ENCODE measurements around the gene MOSPD3.

MOSPD3 gene

DNA sequence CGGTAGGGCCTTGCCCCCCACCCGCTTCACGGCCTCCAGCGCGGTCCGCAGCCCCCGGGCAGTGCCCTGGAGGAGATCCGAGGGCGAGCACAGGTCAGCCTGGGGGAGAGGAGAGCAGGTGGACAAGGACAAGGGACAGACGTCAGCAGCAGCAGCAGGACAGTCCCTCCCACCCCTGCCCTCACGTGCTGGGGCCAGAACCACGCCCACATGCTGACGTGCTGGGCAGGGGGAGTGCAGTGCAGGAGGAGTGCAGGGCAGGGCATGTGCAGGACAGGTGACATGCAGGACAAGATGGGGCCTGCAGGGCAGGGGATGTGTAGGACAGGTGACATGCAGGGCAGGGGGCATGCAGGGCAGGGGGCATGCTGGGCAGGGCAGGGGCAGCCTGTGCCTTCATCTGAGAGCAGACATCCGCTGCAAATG is 37.1 kb upstream of the MOSPD3 start:
- no peak for DNase-seq (ENCODE audit: low read depth in 3 of 3, low spot score in 1 of 3)

GRCh38 chr7:100575746-100576383 is 36.5 kb upstream of the MOSPD3 start:
- no peak for DNase-seq (ENCODE audit: low read depth in 3 of 3, low spot score in 1 of 3)

GRCh38 chr7:100576384-100576993 is 35.9 kb upstream of the MOSPD3 start:
- no peak for DNase-seq (ENCODE audit: low read depth in 3 of 3, low spot score in 1 of 3)

DNA sequence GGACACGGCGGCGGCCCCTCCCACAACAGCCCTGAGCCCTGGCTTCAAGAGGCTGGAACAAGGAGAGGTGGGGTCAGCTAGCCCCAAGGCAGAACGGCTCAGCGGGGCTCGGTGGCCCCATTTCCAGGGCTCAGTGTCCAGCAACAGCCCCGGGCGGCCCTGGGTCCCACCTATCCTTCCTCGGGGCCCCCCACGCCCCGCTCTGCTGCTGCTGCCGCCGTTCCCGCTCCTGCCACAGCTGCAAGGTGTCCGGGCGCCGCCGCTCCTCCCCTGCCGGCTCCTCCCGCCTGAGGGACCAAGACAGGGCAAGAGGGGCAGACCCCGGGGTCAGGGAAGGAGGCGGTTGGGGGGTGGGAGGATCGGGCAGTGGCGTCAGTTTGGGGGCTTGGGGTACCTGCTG is 35.2 kb upstream of the MOSPD3 start:
- no peak for DNase-seq (ENCODE audit: low read depth in 3 of 3, low spot score in 1 of 3)

GRCh38 chr7:100577507-100577906 is 34.8 kb upstream of the MOSPD3 start:
- DNase-seq (ENCODE audit: low read depth in 3 of 3, low spot score in 1 of 3) = no peak

DNA sequence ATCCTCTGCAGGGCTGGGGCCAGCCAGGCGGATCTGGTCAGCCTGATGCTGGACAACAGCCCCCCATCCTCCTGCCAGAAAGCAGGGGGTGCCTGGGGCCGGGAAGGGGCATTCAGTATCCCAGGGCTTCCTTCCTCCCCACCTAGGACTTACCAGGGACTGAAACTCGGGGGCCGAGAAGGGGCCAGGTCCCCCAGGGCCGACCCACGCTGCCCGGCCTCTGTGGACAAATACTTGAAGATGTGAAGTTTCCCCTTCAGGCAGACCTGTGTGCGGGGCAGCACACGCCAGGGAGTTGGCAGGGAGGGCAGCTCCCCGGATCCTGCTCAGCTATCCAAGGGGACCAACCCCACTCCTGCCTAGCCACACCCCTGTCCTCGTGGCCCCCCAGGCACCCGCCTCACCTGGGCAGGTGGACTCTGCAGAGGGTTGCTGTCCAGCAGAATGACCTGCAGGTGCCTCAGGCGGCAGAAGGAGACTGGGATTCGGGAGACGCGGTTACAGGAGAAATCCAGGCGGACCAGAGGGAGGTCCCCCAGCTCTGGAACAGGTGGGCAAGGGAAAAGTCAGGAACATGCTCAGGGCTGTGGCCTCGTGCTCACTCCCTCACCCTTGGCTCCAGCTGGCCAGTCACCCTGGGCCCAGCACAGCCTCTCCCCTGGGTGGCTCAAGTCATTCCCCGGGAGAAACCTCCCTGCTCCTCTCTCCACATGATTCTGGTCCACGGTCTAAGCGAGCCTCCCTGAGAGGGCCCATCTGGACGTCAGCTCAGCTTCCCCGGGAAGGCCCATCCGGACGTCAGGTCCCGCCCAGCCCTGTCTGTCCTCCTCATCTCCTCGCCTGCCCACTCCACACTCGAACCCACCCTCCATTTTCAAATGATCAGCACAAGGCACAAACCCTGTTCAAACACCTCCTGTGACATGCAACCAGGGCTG is 33.8 kb upstream of the MOSPD3 start:
- no peak for DNase-seq (ENCODE audit: low read depth in 3 of 3, low spot score in 1 of 3)

- no peak for DNase-seq (ENCODE audit: low read depth in 3 of 3, low spot score in 1 of 3)
These were observed 31.7 kb upstream of the MOSPD3 start for GRCh38 chr7:100580466-100581283.

- no peak for DNase-seq (ENCODE audit: low read depth in 3 of 3, low spot score in 1 of 3)
These were observed 30.2 kb upstream of the MOSPD3 start for GRCh38 chr7:100582041-100582579.

DNA sequence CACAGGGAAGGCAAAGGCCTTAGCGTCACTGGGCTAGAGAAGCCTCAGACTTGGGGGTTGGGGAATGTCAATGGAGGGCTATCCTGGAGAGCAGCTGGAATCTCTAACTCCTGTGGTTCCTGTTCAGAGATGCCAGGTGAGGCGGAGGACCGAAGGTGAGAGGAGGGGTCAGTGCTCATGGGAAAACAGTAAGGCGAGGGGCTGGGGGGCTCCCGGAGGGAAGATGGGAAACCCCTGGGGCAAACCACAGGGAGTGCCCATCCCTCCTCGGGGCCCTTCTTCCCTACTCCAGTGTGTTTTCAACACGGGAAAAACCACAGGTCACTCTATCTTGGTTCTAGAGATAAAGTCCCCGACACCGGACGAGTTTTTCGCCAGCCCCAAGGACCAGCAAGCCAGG is 29.7 kb upstream of the MOSPD3 start:
- DNase-seq (ENCODE audit: low read depth in 3 of 3, low spot score in 1 of 3) = no peak

- no peak for DNase-seq (ENCODE audit: low read depth in 3 of 3, low spot score in 1 of 3)
These were observed 28.9 kb upstream of the MOSPD3 start for GRCh38 chr7:100583132-100584053.

DNA sequence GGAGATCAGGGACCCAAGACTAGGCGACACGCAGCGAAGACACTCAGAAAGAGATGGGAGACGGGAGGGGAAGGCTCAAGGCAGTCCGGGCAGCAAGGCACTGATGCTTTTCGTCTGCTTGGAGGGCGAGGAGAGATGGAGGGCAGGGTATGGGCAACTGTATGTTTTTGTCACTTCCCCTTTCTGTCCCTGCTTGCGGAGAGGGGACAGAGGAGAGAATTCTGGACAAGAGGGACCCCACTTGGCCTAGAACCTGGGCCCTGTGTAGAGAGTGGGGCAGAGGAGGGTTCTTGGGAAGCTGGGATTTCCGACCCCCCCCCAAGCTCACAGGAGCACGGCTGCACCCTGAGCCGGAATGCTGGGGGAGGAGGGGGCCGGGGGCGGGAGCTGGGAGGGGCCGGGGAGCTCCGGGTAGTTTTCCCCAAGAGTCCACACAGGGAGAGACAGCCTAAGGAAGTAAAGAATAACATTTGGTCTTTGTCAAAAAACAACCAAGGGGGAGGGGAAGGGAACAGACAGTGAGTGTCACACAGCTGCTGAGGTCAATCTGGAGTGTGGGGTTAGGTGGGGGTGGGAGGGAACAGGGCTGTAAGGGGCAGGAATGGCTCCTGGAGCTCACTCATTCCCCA is 28.2 kb upstream of the MOSPD3 start:
- no peak for DNase-seq (ENCODE audit: low read depth in 3 of 3, low spot score in 1 of 3)

DNA sequence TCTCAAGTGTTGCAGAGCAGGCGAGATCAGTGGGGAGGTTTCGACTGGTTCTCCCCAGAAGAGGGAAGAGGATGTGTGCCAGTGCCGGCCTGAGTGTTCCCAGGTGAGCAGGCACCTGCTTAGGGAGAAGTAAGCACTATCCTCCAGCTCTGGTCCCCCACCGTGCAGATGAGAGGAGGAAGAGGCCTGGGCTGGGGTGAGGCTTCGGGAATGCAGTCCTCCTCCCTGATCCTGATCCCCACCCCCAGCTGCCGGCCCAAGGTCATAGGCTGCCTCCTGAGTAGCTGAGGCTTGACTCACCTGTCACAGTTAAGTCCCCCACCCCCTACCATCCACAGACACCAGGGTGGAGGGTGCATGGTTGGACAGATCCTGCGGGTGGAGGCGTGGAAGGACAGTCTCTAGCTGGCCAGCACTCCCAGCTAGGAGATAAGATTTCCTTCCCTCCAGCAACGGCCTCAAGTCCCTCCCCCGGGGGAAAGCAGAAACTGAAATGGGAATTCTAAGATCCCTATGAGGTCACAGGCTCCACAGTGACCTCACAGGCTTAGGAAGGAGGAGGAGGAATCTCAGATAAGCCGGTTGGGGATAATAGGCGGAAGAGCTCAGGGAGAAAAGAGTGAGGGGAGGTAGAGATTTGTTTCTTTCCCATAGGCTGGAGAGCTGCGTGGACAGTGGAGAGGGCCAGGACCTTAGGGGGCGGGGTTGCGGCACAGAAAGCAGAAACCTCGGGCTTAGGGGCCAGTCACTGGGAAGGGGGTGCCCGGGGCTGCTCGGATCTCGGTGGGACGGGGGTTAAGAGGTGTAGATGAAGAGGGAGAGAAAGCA is 27.4 kb upstream of the MOSPD3 start:
- DNase-seq (ENCODE audit: low read depth in 3 of 3, low spot score in 1 of 3) = no peak

DNA sequence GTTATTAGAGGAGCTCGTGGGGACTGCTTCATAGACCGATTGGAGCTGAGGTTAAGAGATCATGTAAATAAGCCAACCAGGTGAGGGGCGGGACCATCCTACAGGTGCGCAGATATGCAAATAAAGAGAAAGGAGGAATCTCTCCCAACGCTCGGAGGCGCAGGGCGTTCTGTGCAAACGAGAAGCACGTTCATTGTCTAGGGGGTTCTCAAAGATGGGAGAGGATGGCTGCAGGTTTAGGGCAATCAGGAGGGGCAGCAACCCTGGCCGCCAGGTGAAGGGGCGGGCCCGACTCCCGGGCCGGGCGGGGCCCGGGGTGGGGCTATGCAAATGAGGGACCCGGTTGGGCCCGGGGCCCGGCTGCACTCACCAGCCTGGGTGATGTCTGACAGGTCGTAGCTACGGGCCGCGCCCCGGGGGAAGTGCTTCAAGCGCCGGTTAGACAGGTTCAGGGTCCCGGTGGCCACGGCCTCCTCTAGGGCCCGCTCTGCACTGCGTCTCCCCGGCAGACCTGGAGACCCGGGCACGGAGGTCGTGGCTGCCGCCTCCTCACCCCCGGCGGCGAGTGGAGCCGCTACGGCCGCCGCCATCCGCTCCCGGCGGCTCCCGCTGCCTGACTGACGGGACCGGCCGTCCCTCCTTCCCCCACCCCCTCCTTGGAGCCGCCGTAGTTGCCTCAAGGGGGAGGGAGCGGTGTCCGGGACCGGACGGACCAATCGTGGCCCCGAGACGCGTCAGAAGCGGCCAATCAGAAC is 26.7 kb upstream of the MOSPD3 start, which contains the start of gene LRCH4:
Gene LRCH4 (minus strand): TSS at position 619 of the 755 bp plus-strand sequence. CDS start 29 bp downstream, at position 590.
- DNase-seq (ENCODE audit: low read depth in 3 of 3, low spot score in 1 of 3) = peak in 1 of 3 donors; percentile 47

GRCh38 chr7:100586266-100587025 is 25.9 kb upstream of the MOSPD3 start, which contains the start of gene FBXO24:
FBXO24 (plus strand) TSS chr7:100586328; CDS start chr7:100586626, 298 bp downstream.
- peak; percentile 94 to 99 (median 98) for DNase-seq (ENCODE audit: low read depth in 3 of 3, low spot score in 1 of 3)

DNA sequence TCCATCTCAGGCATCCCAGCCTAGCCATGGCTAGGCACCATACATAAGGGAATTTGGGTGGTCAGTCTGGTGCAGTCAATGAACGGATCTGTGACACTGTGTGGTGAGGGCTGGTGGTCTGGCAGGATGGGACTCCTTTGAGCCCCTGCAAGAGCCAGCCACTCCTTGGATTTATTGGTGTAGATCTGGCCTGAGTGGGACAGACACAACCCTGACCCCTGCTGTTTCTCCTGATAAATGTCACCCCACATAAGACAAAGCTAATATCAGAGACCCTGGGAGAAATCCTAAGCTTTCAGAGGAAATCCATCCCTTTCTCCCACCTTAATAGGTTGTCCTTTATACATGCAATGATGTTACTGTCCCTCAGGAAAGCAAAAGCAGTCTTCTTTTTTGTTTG is 23.9 kb upstream of the MOSPD3 start:
- DNase-seq (ENCODE audit: low read depth in 3 of 3, low spot score in 1 of 3) = no peak

- no peak for DNase-seq (ENCODE audit: low read depth in 3 of 3, low spot score in 1 of 3)
These were observed 22.9 kb upstream of the MOSPD3 start for GRCh38 chr7:100589341-100589947.
